ENCODE data around the gene MT1M.

Gene MT1M

DNA sequence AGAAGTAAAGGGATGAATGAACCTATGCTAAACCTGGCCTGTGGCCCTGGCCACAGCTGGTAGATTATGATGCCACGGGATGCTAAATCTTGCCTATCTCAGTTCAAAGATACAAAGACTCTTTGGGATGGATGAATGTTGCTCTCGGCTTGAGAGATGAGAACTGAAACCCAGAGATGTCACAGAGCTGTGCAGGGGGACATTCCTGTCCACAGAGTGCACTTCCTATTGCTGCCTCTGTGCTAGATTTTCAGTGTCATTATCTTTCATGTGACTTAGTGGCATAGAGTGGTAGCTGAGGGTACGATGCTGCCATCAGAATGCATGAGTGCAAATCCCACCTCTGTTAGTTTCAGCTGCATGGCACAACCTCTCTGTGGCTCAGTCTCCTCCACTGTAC lies 2.3 kb upstream of the MT1M start:
- H3K9me3 Mint-ChIP-seq, result no peaks in the 10 kb centered on the region
- no peak overlapping the region for H3K4me3 Mint-ChIP-seq
- H3K4me1 Mint-ChIP-seq, result peaks cover 15% of the 10 kb centered on the region
- H3K27ac Mint-ChIP-seq, result no peak overlapping the region
- DNase-seq, result no peak
- H3K36me3 Mint-ChIP-seq (ENCODE audit: low read depth), result no peaks in the 10 kb centered on the region
- TF ChIP-seq, protein P1, sequence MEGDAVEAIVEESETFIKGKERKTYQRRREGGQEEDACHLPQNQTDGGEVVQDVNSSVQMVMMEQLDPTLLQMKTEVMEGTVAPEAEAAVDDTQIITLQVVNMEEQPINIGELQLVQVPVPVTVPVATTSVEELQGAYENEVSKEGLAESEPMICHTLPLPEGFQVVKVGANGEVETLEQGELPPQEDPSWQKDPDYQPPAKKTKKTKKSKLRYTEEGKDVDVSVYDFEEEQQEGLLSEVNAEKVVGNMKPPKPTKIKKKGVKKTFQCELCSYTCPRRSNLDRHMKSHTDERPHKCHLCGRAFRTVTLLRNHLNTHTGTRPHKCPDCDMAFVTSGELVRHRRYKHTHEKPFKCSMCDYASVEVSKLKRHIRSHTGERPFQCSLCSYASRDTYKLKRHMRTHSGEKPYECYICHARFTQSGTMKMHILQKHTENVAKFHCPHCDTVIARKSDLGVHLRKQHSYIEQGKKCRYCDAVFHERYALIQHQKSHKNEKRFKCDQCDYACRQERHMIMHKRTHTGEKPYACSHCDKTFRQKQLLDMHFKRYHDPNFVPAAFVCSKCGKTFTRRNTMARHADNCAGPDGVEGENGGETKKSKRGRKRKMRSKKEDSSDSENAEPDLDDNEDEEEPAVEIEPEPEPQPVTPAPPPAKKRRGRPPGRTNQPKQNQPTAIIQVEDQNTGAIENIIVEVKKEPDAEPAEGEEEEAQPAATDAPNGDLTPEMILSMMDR (IDR thresholded peaks at IDR 0.05), result no peak
- peaks cover 100% of the 10 kb centered on the region for H3K27me3 Mint-ChIP-seq (ENCODE audit: low read depth, poor library complexity)

DNA sequence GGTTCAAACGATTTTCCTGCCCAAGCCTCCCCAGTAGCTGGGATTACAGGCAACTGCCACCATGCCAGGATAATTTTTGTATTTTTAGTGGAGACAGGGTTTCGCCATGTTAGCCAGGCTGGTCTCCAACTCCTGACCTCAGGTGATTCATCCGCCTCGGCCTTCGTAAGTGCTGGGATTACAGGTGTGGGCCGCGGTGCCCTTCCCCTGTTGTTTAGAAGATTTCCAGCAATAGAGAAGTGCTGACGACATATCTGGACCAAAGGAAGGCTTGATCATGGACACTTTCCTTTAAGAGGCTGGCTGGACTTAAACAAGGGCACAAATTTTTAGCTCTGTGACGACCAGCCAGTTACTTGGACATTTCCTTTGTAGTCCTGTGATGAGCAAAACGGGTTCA lies 1.3 kb upstream of the MT1M start:
- H3K27me3 Mint-ChIP-seq (ENCODE audit: low read depth, poor library complexity), result peaks cover 100% of the 10 kb centered on the region
- TF ChIP-seq, protein P1 (IDR thresholded peaks at IDR 0.05), result no peak
- no peak overlapping the region for H3K4me3 Mint-ChIP-seq
- peaks cover 8% of the 10 kb centered on the region for H3K4me1 Mint-ChIP-seq
- H3K36me3 Mint-ChIP-seq (ENCODE audit: low read depth), result no peaks in the 10 kb centered on the region
- H3K9me3 Mint-ChIP-seq, result no peaks in the 10 kb centered on the region
- H3K27ac Mint-ChIP-seq, result no peak overlapping the region
- DNase-seq, result no peak

DNA sequence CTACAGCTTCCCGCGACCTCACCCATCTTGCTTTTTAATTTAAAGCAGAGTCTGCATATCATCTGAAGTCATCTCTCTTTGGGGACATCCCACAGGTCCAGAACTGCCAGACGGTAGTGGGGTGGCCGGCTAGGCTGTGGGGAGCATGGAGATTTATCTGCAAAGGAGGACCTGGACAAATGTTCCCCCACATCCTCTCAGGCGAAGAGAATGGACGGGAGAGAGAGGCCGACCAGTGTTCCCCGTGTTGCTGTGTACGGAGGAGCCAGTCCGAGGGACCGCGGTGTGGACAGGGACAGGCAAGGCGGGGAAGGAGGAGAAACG lies 665 bp upstream of the MT1M start:
- Mint-ChIP-seq H3K27ac (no peak overlapping the region), H3K36me3 (ENCODE audit: low read depth) (no peaks in the 10 kb centered on the region), H3K27me3 (ENCODE audit: low read depth, poor library complexity) (peaks cover 100% of the 10 kb centered on the region), H3K9me3 (no peaks in the 10 kb centered on the region), H3K4me1 (peaks cover 8% of the 10 kb centered on the region), H3K4me3 (peak overlapping the region; percentile 67)
- TF ChIP-seq, protein P1 (IDR thresholded peaks at IDR 0.05), result no peak
- no peak for DNase-seq

DNA sequence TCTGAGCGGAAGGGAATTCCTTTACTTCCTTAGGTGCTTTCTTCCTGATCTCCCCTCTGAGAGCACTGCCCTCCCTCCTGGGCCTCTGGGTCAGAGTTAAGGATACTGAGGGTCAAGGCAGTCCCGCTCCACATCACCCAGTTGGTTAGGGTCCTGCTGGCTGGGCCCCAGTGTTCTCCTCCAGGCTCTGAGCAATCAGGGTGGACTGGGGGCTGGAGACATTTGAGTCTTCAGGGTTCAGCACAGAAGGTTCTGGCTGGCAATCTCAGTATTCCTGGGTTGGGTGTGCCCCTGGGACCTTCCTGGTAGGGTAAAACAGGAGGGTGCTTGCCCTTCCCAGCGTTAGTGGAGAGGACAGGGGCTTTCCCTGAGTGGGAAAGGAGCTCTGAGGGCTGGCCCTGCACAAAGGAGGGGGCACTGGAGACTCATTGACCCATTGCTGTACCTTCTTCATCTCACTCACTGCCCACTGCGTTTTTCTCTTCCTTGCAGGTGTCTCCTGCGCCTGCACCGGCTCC lies 448 bp downstream of the MT1M start:
- Mint-ChIP-seq H3K4me1 (peaks cover 12% of the 10 kb centered on the region), H3K9me3 (no peaks in the 10 kb centered on the region), H3K27me3 (ENCODE audit: low read depth, poor library complexity) (peaks cover 100% of the 10 kb centered on the region), H3K27ac (no peak overlapping the region), H3K4me3 (peak overlapping the region; percentile 74), H3K36me3 (ENCODE audit: low read depth) (no peaks in the 10 kb centered on the region)
- DNase-seq, result no peak
- TF ChIP-seq, protein P1 (IDR thresholded peaks at IDR 0.05), result no peak

DNA sequence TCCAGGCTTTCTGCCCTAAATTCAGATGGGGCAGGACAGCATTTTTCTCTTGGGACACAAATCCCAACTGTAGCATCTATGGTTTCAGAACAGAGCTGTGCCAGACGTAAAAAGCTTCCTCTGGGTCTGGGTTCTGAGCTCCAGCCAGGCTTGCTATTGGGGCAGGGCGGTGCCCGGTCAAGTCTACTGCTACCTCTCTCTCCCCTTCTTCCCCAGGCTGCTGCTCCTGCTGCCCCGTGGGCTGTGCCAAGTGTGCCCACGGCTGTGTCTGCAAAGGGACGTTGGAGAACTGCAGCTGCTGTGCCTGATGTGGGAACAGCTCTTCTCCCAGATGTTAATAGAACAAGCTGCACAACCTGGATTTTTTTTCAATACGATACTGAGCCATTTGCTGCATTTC lies 1.1 kb downstream of the MT1M start:
- DNase-seq, result no peak
- H3K4me1 Mint-ChIP-seq, result peaks cover 14% of the 10 kb centered on the region
- H3K27me3 Mint-ChIP-seq (ENCODE audit: low read depth, poor library complexity), result peaks cover 100% of the 10 kb centered on the region
- no peak overlapping the region for H3K4me3 Mint-ChIP-seq
- H3K36me3 Mint-ChIP-seq (ENCODE audit: low read depth), result no peaks in the 10 kb centered on the region
- TF ChIP-seq, protein P1 (IDR thresholded peaks at IDR 0.05), result no peak
- no peak overlapping the region for H3K27ac Mint-ChIP-seq
- no peaks in the 10 kb centered on the region for H3K9me3 Mint-ChIP-seq

DNA sequence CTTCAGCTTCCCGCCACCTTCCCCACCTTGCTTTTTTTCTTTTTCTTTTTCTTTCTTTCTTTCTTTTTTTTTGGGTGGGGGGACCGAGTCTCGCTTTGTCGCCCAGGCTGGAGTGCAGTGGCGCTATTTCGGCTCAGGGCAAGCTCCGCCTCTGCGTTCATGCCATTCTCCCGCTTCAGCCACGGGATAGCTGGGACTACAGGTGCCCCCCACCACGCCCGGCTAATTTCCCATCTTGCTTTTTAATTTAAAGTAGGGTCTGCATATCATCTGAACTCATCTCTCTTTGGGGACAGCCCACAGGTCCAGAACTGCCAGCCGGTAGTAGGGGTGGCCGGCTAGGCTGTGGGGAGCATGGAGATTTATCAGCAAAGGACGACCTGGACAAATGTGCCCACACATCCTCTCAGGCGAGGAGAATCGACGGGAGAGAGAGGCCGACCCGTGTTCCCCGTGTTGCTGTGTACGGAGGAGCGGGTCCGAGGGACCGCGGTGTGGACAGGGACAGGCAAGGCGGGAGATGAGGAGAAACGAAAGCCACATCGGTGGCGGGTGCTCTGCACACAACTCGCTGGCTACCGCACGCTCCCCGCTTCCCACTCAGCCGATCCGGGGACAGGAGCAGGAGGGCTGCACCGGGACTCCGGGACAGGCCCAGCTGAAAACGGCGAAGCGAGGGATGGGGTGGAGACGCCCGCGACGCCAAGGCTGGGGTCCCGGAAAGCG lies 2.4 kb downstream of the MT1M start:
- TF ChIP-seq, protein P1 (IDR thresholded peaks at IDR 0.05), result no peak
- peaks cover 100% of the 10 kb centered on the region for H3K27me3 Mint-ChIP-seq (ENCODE audit: low read depth, poor library complexity)

More for the DNA sequence above, 2.4 kb downstream of the MT1M start:
- Mint-ChIP-seq H3K36me3 (ENCODE audit: low read depth) (no peaks in the 10 kb centered on the region), H3K27ac (no peak overlapping the region), H3K9me3 (no peaks in the 10 kb centered on the region), H3K4me1 (peaks cover 14% of the 10 kb centered on the region), H3K4me3 (peak overlapping the region; percentile 44)
- no peak for DNase-seq

Measured in nephron progenitor cell (in vitro differentiated cells).